GM12878 (cell line): ENCODE measurements around the gene ING1. TPM values are rescaled to one million over a fixed set of nuclear protein-coding genes. Genes with fewer than 3 reads are reported as not detected.

Experiments used
- ATAC-seq: fragments of 200-7000 bp; cut with Tn5 transposase; 3 replicates; pipeline ENCODE4 v1.9.1; 2020; ENCODE audit warnings: mild to moderate bottlenecking, moderate library complexity
- BruUV-seq: library from RNA; stranded (reverse); fragments of 400-500 nt; replicated peaks from 2 replicates; lab custom pipeline; 2021; lab: Mats Ljungman, UMichigan
- CTCF ChIA-PET: fragments of 300-600 bp; sonication (Branson Sonifier 250); formaldehyde crosslinking; extraction: SDS; loops from one replicate; lab custom pipeline; 2021; ENCODE audit warnings: inconsistent platforms; lab: Yijun Ruan, JAX
- POLR2A ChIA-PET: fragments of 350-600 bp; formaldehyde crosslinking; extraction: SDS; loops from one replicate; lab custom pipeline; 2021; ENCODE audit warnings: inconsistent platforms; lab: Charles Lee
- RAD21 ChIA-PET: fragments of 300-600 bp; sonication (Branson Sonifier 250); formaldehyde crosslinking; loops from one replicate; lab custom pipeline; 2023; ENCODE audit warnings: antibody characterized with exemption; ENCODE audit not compliant: unreplicated experiment; lab: Charles Lee
- SMC1A ChIA-PET: fragments of 300-600 bp; sonication (Branson Sonifier 250); formaldehyde crosslinking; loops from one replicate; lab custom pipeline; 2023; ENCODE audit not compliant: unreplicated experiment, uncharacterized antibody; lab: Charles Lee
- DNase-seq: peaks from one replicate; pipeline ENCODE4 v3.0.0-alpha.2; 2011; ENCODE audit warnings: low read depth, low spot score
- FAIRE-seq: peaks from 3 replicates; lab custom pipeline; 2011; peaks lifted over from hg19 to GRCh38; lab: Jason Lieb, UNC
- H2AFZ ChIP-seq: 2 replicates; pipeline ENCODE4 v1.6.0; 2011; ENCODE audit warnings: low read depth, low read length, control low read depth; ENCODE audit not compliant: control insufficient read depth
- H3K27ac ChIP-seq: 2 replicates; pipeline ENCODE4 v1.5.1; 2011; ENCODE audit warnings: control low read depth; ENCODE audit not compliant: control insufficient read depth, insufficient read depth
- H3K27me3 ChIP-seq, 2 experiments: replicated peaks in 1 of 2; 2 replicates each; pipeline versions ENCODE4 v1.6.0 to v1.6.1; 2011; ENCODE audit warnings: low read length in 1 of 2; ENCODE audit not compliant: control insufficient read depth in 2 of 2, insufficient read depth in 2 of 2
- H3K36me3 ChIP-seq, 2 experiments: 2 replicates each; pipeline ENCODE4 v1.5.1; 2011; ENCODE audit warnings: low read length in 1 of 2; ENCODE audit not compliant: control insufficient read depth in 2 of 2, insufficient read depth in 2 of 2
- H3K4me1 ChIP-seq: 2 replicates; pipeline ENCODE4 v1.6.1; 2011; ENCODE audit warnings: mild to moderate bottlenecking, low read length, moderate library complexity, mixed read lengths; ENCODE audit not compliant: control insufficient read depth, insufficient read depth
- H3K4me2 ChIP-seq: 2 replicates; pipeline ENCODE4 v1.6.0; 2011; ENCODE audit warnings: control low read depth; ENCODE audit not compliant: control insufficient read depth, insufficient read depth
- H3K4me3 ChIP-seq: fragments of 200-600 bp; sonication (generic); 2 replicates; pipeline ENCODE4 v1.5.1; 2016
- H3K79me2 ChIP-seq: 2 replicates; pipeline ENCODE4 v1.6.0; 2011; ENCODE audit warnings: low read length; ENCODE audit not compliant: control insufficient read depth, insufficient read depth
- H3K9ac ChIP-seq: 2 replicates; pipeline ENCODE4 v1.8.0; 2011; ENCODE audit warnings: low read length, control low read depth, mixed read lengths; ENCODE audit not compliant: control insufficient read depth, insufficient read depth
- H3K9me3 ChIP-seq: replicated peaks from 3 replicates; pipeline ENCODE4 v1.5.1; 2011; ENCODE audit warnings: mild to moderate bottlenecking, low read length; ENCODE audit not compliant: control insufficient read depth, insufficient read depth
- H4K20me1 ChIP-seq: 2 replicates; pipeline ENCODE4 v1.6.0; 2011; ENCODE audit not compliant: control insufficient read depth, insufficient read depth
- BACH1 ChIP-seq: fragments of 450-650 bp; IDR thresholded peaks from 2 replicates; pipeline ENCODE4 v1.6.1; 2017; ENCODE audit warnings: mild to moderate bottlenecking, borderline replicate concordance
- BCL11A ChIP-seq: IDR thresholded peaks from 2 replicates; pipeline ENCODE4 v1.6.1; 2011; ENCODE audit warnings: low read depth, low read length
- CUX1 ChIP-seq: IDR thresholded peaks from 2 replicates; pipeline ENCODE4 v1.6.1; 2012; ENCODE audit warnings: improper control_type of control experiment, low read depth, low read length; ENCODE audit not compliant: insufficient replicate concordance
- DPF2 ChIP-seq: fragments of 450-650 bp; IDR thresholded peaks from 2 replicates; pipeline ENCODE4 v1.6.1; 2017; ENCODE audit warnings: mild to moderate bottlenecking
- EP300 ChIP-seq, 2 experiments: fragments of 150-350 bp in 1 of 2; IDR thresholded peaks; 2 replicates each; pipeline ENCODE4 v1.6.1; 2011 to 2012; ENCODE audit warnings: low read depth in 2 of 2, low read length in 2 of 2, borderline replicate concordance in 1 of 2, improper control_type of control experiment in 1 of 2, inconsistent platforms in 1 of 2; ENCODE audit not compliant: control insufficient read depth in 1 of 2
- IRF3 ChIP-seq: fragments of 450-650 bp; IDR thresholded peaks from 2 replicates; pipeline ENCODE4 v1.6.1; 2014; ENCODE audit warnings: mild to moderate bottlenecking
- NFYB ChIP-seq: IDR thresholded peaks from 2 replicates; pipeline ENCODE4 v1.6.1; 2011; ENCODE audit warnings: low read depth, mild to moderate bottlenecking, low read length, improper control_type of control experiment, moderate library complexity; ENCODE audit not compliant: insufficient read depth
- NKRF ChIP-seq: fragments of 450-650 bp; conservative IDR thresholded peaks from 2 replicates; pipeline ENCODE4 v1.6.1; 2017; ENCODE audit warnings: mild to moderate bottlenecking, moderate library complexity
- PAX8 ChIP-seq: fragments of 450-650 bp; IDR thresholded peaks from 2 replicates; pipeline ENCODE4 v1.6.1; 2017; ENCODE audit warnings: mild to moderate bottlenecking, moderate library complexity
- RAD51 ChIP-seq: fragments of 450-650 bp; IDR thresholded peaks from 2 replicates; pipeline ENCODE4 v1.6.1; 2016; ENCODE audit warnings: moderate library complexity, mild to moderate bottlenecking, inconsistent platforms
- SPI1 ChIP-seq: IDR thresholded peaks from 2 replicates; pipeline ENCODE4 v1.6.1; 2011; ENCODE audit warnings: low read depth, mild to moderate bottlenecking, low read length, moderate library complexity, borderline replicate concordance; ENCODE audit not compliant: insufficient read depth
- ZNF24 ChIP-seq: fragments of 450-650 bp; IDR thresholded peaks from 2 replicates; pipeline ENCODE4 v1.6.1; 2017; ENCODE audit warnings: antibody characterized with exemption, mild to moderate bottlenecking
- ZZZ3 ChIP-seq: IDR thresholded peaks from 2 replicates; pipeline ENCODE4 v1.6.1; 2011; ENCODE audit warnings: low read depth; ENCODE audit not compliant: control insufficient read depth, insufficient read length
- WGBS: methylation state at CpG from one replicate; pipeline ENCODE4 v1.1.6; 2016; ENCODE audit warnings: low lambda C conversion rate; ENCODE audit not compliant: insufficient replicate concordance, insufficient coverage; ENCODE audit errors: missing lambda C conversion rate; 5-methylcytosine and 5-hydroxymethylcytosine counted together
- in situ Hi-C: fragments of 300-500 bp; cut with MboI; formaldehyde crosslinking; loops from 9 replicates; pipeline ENCODE4 v1.14.3; 2018; ENCODE audit warnings: mixed read lengths
- intact Hi-C: fragments of 100-400 bp; cut with micrococcal nuclease; formaldehyde crosslinking; loops from one replicate; pipeline ENCODE4 v1.14.2; 2022; ENCODE audit not compliant: unreplicated experiment
- polyA plus RNA-seq, 11 experiments: library from polyadenylated mRNA; depleted of rRNA in 4 of 11; unstranded in 6 of 11; stranded (reverse) in 5 of 11; fragments of >200 nt; fragmentation: Nextera tagmentation in 4 of 11; fragmentation: Illumina TruSeq in 1 of 11; extraction: Ambion mirVana in 4 of 11; extraction: Trizol in 1 of 11; gene quantifications; 1 replicate in 1 of 11; 2 replicates in 10 of 11; pipeline versions ENCODE4 v1.2.1 to v1.2.3, GENCODE V29; 2011 to 2016; ENCODE audit warnings: inconsistent platforms in 2 of 11, missing spikeins in 2 of 11, low read depth in 1 of 11
- total RNA-seq, 4 experiments: library from RNA; depleted of rRNA in 3 of 4; stranded (reverse); fragments of >200 nt in 3 of 4; fragmentation: Illumina TruSeq in 1 of 4; extraction: Trizol in 1 of 4; gene quantifications; 2 replicates each; pipeline versions ENCODE4 v1.2.1 to v1.2.3, GENCODE V29; 2013 to 2021

The ING1 gene
- total and polyA plus RNA-seq, 10 of the 15 experiments (the other 5 are each of a cell fraction or from before 2014, with no cell fraction given) = 1.3 to 20.4 (median 13.1) TPM

DNA sequence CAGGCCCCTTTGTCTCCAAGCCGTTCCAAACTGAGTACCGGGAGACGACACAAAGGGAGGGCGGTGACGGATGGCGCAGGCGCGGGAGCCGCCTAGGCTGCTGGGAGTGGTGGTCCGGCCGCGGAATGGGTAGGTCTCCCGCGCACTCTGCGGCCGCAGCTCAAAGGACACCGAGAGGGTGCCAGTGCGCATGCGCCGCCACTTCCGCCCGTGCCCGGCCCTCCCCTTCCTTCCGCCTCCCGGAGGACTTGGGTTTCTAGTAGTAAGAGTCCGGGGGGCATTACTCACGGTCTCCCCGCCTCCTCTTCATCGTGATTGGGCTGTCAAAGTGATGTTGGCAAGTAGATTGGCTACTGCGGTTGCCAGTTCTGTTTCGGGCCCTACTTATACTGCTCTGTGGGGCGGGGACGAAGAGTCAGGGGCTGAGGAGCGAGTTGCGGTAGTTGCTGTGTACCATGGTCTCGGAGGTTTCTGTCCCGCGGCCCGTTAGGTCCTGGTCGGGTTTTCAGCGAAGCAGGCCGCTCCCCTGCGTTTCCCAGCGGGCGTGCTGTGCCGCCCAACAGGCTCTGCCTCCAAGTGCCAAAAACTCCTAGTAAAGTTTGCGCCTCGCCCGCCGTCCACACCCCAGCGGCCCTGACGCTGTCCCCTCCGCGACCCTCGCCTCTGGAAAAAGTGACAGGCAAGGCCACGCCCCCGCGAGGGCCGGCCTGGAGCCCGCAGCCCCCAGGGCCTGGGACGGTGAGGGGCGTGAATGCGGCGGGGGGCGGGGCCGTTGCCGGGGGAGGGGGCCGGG lies 455 bp upstream of the ING1 start:
- Histone ChIP-seq H3K4me2 (peak overlapping the region; percentile 94), H3K36me3 (no peaks in the 10 kb centered on the region), H3K9me3 (no peaks in the 10 kb centered on the region), H3K9ac (peak overlapping the region; percentile 95), H3K27me3 (no peaks in the 10 kb centered on the region), H3K4me3 (peak overlapping the region; percentile 95), H2AFZ (peak overlapping the region; percentile 88), H3K79me2 (peaks cover 36% of the 10 kb centered on the region), H4K20me1 (no peaks in the 10 kb centered on the region; the same call in 1 of the 2 replicates), H3K4me1 (peaks cover 5% of the 10 kb centered on the region), H3K27ac (peak overlapping the region; percentile 91)
- POLR2A ChIA-PET = interaction anchor here (1.0 to 2.2 kb wide), 6 partner anchors 10 to 257 kb away, joined by 3 to 16 read pairs (median 6); partner anchors contain the start of genes NAXD and RAB20
- in situ Hi-C loops (no loop called here), intact Hi-C loops (loop anchor here (2.0 to 10.0 kb wide), 5 partner anchors 121 to 588 kb away; partner anchors contain the start of gene ANKRD10)
- ATAC-seq = peak; percentile 68
- SMC1A ChIA-PET = interaction anchor here (0.6 to 1.8 kb wide), 8 partner anchors 30 to 549 kb away, joined by 3 to 6 read pairs (median 4); partner anchors contain the start of gene NAXD
- WGBS = 2% methylated on average over 54 of the region's 68 CpGs
- RAD21 ChIA-PET = interaction anchor here (0.9 to 2.3 kb wide), 6 partner anchors 11 to 257 kb away, joined by 3 to 17 read pairs (median 4); partner anchors contain the start of genes ANKRD10 and NAXD
- no TSS peak for BruUV-seq
- peak; percentile 98 for DNase-seq
- FAIRE-seq = peak; percentile 98
- CTCF ChIA-PET = interaction anchor here (0.6 to 1.7 kb wide), 3 partner anchors 106 to 257 kb away, joined by 3 to 5 read pairs (median 3); partner anchors contain the start of gene ANKRD10
- TF ChIP-seq EP300 (IDR thresholded peaks at IDR 0.05; ENCODE audit: borderline replicate concordance in 1 of 2, control insufficient read depth in 1 of 2, low read depth in 2 of 2, low read length in 2 of 2) = 0 out of 4 replicates have a peak, but pooled peaks of 1 of the 2 experiments have one; percentile 21
- peak; percentile 93 for TF ChIP-seq IRF3
- TF ChIP-seq BACH1 = peak; percentile 93
- TF ChIP-seq CUX1 = no peak
- TF ChIP-seq PAX8 = no peak
- TF ChIP-seq DPF2 = peak; percentile 94
- peak; percentile 89 for TF ChIP-seq NKRF
- no peak for TF ChIP-seq BCL11A
- 0 out of 2 replicates have a peak, but pooled peaks have one; percentile 34 for TF ChIP-seq SPI1
- peak; percentile 99 for TF ChIP-seq NFYB
- no peak for TF ChIP-seq ZNF24
- TF ChIP-seq RAD51 = no peak
- TF ChIP-seq ZZZ3 = no peak
